Activated CD8-positive, alpha-beta memory T cell treated with anti-CD3 and anti-CD28 coated beads for 1 hour (primary cell): ENCODE measurements around the gene AOPEP.
"Not testable (repeated sequence)": the region's sequence is repeated elsewhere in the genome, so short reads cannot be mapped to it uniquely, and the experiment has no call there.

ENCODE experiments used
- DNase-seq, 2 donors: peaks; one replicate each; pipeline ENCODE4 v3.0.0-alpha.2; 2020; ENCODE audit warnings: low read depth in 1 of 2; ENCODE audit errors: extremely low read depth in 1 of 2

The AOPEP gene

GRCh38 chr9:95005278-95006143 lies 279.0 kb downstream of the AOPEP start:
- DNase-seq, result no peak

- DNase-seq, result no peak
Measured at GRCh38 chr9:95007226-95007869, 280.8 kb downstream of the AOPEP start.

GRCh38 chr9:95008151-95008771 lies 281.8 kb downstream of the AOPEP start:
- no peak for DNase-seq

DNA sequence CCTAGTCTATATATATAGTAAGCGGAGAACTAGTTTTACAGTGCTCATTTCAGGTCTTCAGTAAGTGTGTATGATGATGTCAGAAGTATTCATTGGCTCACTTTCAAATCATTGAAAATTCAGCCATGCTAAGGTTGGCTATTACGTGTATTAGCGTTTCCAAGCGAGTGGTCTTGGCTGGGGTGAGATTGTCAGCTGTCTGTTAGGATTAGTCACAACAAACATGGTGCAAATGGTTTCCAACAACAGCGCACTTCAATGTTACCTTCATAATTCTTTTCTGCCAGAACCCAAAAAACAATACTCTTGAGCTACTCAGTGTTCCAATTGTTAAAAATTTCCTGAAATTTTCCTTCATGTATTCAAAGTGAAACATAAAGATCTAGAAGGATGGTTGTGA lies 283.0 kb downstream of the AOPEP start:
- DNase-seq, result no peak

DNA sequence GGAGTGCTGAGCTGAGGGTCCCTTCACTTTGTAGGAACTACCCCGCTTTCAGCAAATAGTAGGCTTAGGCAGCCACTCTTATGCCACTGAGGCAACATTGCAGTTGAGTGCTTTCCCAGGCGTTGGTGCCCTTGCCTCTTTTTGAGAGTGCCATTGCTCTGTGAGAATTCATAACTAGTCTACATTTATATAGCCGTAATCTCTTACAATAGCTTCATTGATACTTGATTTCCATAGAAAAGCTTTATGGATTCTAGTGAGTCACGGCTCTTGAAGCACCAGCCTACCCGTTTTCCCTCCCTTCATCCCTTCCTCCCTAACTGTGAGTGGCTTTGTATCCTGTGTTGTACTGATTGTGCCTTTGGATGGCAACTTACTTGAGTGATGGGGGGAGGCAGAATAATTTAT lies 283.9 kb downstream of the AOPEP start:
- no peak for DNase-seq

GRCh38 chr9:95012035-95012708 lies 285.7 kb downstream of the AOPEP start:
- no peak for DNase-seq

DNA sequence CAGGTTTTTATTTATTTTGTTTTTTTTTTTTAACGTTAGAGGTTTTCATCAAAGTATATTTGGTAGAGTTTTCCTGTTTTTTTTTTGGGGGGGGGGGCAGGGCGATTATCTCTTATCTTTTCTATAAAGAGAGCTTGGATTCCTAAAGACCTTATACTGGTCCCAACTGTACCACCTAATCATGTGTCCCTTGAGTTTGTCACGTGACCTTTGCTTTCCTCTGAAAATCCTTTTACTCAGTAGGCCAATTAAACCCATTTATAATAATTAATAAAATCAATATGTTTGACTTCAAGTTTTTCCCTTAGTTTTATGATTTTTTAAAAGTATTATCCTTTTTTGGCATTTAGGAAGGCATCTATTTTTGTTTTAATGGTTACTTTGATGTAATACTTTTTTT lies 286.4 kb downstream of the AOPEP start:
- DNase-seq, result no peak

GRCh38 chr9:95014917-95015316 lies 288.4 kb downstream of the AOPEP start:
- DNase-seq, result no peak

GRCh38 chr9:95015569-95015968 lies 289.1 kb downstream of the AOPEP start:
- DNase-seq, result no peak

DNA sequence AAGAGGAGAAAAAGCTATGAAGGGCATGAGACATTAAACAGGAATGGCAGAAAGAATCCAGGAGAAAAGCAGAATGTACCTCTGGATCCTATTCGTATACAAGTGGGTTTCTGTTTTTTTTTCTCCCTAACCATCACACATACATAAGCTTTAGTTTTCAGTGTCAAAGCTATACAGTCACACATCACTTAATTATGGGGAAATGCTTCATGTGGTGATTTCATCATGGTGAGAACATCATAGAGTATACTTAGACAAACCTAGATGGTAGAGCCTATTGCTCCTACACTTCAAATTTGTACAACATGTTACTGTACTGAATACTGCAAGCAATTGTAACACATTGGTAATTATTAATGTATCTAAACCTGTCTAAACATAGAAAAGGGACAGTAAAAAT lies 290.6 kb downstream of the AOPEP start:
- no peak for DNase-seq

- DNase-seq, result no peak
Measured at GRCh38 chr9:95017661-95018060, 291.2 kb downstream of the AOPEP start.

- no peak for DNase-seq
Measured at GRCh38 chr9:95018099-95018936, 291.8 kb downstream of the AOPEP start.

- DNase-seq, result not testable (repeated sequence)
Measured at GRCh38 chr9:95020644-95021043, 294.1 kb downstream of the AOPEP start.

DNA sequence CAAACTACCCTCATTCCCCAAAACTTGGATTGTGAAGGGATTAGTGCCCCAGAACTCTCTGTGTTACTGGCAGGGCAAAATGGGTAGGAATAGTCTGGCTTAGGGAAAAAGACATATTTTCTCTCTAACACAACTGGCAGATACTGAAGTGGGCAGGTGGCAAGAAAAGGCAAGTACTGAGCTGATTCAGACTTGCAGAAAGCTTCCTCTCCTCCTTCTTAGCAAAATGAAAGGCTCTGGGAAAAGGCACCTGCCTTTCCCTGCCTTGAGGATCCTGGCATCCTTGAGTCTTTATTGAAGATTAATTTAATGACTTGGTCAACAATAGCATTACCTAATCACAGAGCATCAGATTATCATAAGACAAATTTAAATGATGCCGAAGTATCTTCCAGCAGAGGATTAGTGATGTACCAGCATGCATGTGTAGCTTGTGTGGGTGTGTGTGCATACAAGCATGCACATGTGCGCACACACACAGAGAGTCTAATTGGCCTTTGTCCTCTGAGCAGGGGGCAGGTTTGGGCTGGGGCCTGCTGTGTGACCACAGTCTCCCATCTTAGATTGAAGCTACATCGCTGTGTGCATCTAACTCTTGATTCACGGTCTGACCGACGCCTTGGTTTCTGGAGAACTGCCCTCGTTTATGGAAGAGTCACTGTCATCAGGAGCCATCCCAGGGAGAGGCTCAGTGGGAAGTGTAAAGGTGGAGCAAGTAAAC lies 294.8 kb downstream of the AOPEP start:
- no peak for DNase-seq

DNA sequence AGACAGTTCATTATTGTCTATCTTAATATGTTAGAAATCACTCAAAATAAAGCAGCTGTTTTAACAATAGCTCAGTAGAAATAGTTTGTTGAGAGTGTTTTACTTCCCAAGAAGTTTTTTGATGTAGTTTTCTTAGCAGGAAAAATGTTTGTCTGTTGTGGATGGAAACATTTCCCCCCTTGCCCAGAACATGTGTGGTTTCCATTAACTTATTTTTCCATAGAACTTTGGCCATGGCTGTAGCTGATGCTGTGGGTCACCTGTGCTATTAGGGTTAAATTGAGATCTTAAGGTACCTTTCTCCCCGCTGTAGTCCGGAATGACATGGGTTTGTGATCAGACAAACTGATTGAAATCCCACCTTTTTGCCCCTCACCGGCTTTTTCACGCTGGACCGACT lies 296.2 kb downstream of the AOPEP start:
- DNase-seq, result no peak

- DNase-seq, result no peak
Measured at GRCh38 chr9:95023217-95024003, 296.9 kb downstream of the AOPEP start.

DNA sequence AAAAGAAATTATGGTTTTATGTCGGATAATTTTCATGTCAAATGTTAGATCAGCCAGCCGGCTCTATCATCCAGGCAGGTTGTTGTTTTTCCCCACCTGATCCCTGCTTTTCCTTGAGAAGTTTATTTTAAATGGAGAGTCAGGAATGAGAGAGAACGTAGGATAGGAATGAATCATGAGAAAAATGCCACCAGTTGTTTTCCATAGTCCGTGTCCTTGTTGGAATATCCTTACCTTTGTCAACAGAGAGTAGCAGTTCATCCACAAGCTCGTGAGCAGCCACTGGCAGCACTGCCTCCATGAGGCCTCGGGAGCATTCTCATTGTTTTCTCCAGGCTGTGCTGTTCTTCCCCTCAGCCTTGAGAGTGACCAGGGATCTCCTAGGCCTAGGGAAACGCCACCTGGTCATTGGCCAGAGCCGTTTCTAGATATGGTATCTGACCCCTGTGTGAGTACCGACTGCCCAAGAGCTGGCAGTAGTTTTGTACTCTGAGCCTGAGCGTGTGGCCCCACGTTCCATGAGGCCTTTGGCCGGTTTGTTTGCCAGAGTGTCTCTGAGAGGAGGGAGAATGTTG lies 297.7 kb downstream of the AOPEP start:
- DNase-seq, result no peak

DNA sequence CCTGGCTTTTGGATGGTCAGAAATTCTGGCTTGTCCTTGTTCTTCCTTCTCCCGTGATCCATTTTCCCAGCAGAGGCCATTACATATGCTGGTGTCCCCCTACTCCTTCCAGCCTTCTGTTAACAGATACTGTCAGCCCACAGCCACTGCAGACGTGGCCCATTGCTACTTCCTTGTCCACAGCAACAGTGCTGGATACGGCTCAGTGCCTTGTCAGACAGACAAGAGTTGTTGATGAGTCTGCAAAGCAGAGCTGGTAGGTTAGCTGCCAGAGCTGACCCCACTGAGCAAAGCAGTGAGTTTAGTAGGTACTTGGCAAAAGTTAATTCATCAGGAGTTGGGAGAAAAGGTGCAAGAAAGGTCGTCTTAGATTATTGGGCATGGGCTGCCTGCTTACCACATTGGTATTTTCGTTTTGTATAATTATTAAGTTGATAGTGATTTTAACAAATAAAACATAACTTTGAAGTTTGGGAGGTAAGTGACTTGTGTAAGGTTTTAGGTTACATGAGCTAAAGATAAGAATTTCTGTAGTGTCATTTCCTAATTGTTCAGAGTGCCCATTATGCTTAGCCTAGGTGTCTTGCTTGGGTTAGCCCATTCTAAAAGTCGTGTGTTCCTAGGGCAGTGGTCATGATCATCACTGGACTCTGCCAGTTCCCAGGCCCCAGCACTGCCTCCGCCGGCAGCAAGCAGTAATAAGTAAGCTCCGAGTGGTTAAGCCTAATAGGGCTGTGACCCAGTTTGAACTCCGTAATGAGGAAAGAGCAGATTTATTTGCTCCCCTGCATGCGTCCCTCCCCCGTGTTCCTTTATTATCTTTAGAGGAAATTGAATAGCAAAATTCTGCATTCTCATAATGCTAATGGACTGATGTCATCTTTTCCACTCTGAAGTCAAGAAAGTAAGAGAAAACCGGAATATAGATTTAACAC lies 299.0 kb downstream of the AOPEP start:
- no peak for DNase-seq
